ENCODE data around the gene QRICH2. TPM values are rescaled to one million over a fixed set of nuclear protein-coding genes. Genes with fewer than 3 reads are reported as not detected.

The QRICH2 gene
- total and polyA plus RNA-seq, 2 of the 4 experiments (the other 2 are of a cell fraction), result 4.3 to 4.8 TPM

- intact Hi-C loops (cut with micrococcal nuclease), result no loop called here
- ChIA-PET POLR2A (ENCODE audit: unreplicated experiment) (no interaction called here), CTCF (interaction anchor here (0.7 kb wide), 1 partner anchor 10 kb away, joined by 3 read pairs; no protein-coding TSS in a partner anchor)
Observed at GRCh38 chr17:76234354-76234679, 73.8 kb downstream of the QRICH2 start.

More at GRCh38 chr17:76234354-76234679, 73.8 kb downstream of the QRICH2 start:
- Histone ChIP-seq H2BK20ac (ENCODE audit: low read depth, low read length) (no peak overlapping the region), H2AFZ (replicated peaks; ENCODE audit: low read length, poor library complexity) (no peak overlapping the region), H3K23ac (ENCODE audit: low read depth, low read length) (no peak overlapping the region), H3K4me2 (ENCODE audit: low read depth, low read length) (no peak overlapping the region), H3K4me1 (ENCODE audit: control insufficient read depth, insufficient read depth, low read length) (peaks cover 3% of the 10 kb centered on the region), H2BK15ac (ENCODE audit: low read depth, low read length) (no peak overlapping the region), H2BK5ac (ENCODE audit: low read depth, low read length, poor library complexity, severe bottlenecking) (no peak overlapping the region), H3K27me3 (ENCODE audit: control insufficient read depth, insufficient read depth, low read length) (peaks cover 3% of the 10 kb centered on the region; the same call in 1 of the 2 replicates), H2AK9ac (replicated peaks; ENCODE audit: low read depth, low read length, poor library complexity) (peak overlapping the region; percentile 67), H4K8ac (ENCODE audit: low read depth in 2 of 2, low read length in 2 of 2) (no peak overlapping the region), H3K79me1 (ENCODE audit: low read depth in 1 of 2, low read length in 2 of 2) (peaks cover 0 to 3% of the 10 kb centered on the region in 2 experiments; a peak in 1 of 4 replicates), H4K20me1 (ENCODE audit: insufficient read depth, low read length) (0 out of 2 replicates have a peak, but pooled peaks cover 3% of the 10 kb centered on the region), H3K9me1 (ENCODE audit: insufficient read depth, low read length) (peaks cover 3% of the 10 kb centered on the region; the same call in 1 of the 2 replicates), H2AK5ac (ENCODE audit: low read depth, low read length) (peak overlapping the region; percentile 59), H3K36me3 (ENCODE audit: control insufficient read depth, insufficient read depth, low read length) (no peaks in the 10 kb centered on the region), H3K18ac (ENCODE audit: low read depth, low read length) (no peak overlapping the region), H3K27ac (ENCODE audit: insufficient read depth, low read length) (no peak overlapping the region), H3K56ac (ENCODE audit: extremely low read depth, insufficient read depth, low read length) (0 out of 2 replicates have a peak overlapping the region, but pooled peaks have one; percentile 20), H4K5ac (ENCODE audit: low read depth, low read length) (no peak overlapping the region), H3K4me3 (ENCODE audit: insufficient read depth, low read depth, low read length) (no peak overlapping the region), H2BK120ac (ENCODE audit: low read depth, low read length) (peak overlapping the region; percentile 16; the same call in 1 of the 2 replicates), H3K14ac (replicated peaks; ENCODE audit: low read depth, low read length) (no peak overlapping the region), H3K9ac (ENCODE audit: low read depth, low read length) (no peak overlapping the region), H3K4ac (ENCODE audit: low read depth, low read length) (no peak overlapping the region), H3K9me3 (ENCODE audit: control insufficient read depth, insufficient read depth, low read length) (no peaks in the 10 kb centered on the region), H4K91ac (ENCODE audit: insufficient read depth, low read depth, low read length) (no peak overlapping the region)
- dilution Hi-C loops (cut with HindIII; ENCODE audit: low sequenced_read_pairs, unreplicated experiment), result no loop called here
- TF ChIP-seq RAD21 (IDR thresholded peaks at IDR 0.05; ENCODE audit: low read length) (no peak), CEBPB (IDR thresholded peaks at IDR 0.05; ENCODE audit: low read depth, low read length) (no peak), SMC3 (IDR thresholded peaks at IDR 0.05; ENCODE audit: low read depth, low read length) (no peak), NFE2L2 (IDR thresholded peaks at IDR 0.05; ENCODE audit: low read depth, low read length) (peak; percentile 95), RFX5 (IDR thresholded peaks at IDR 0.05; ENCODE audit: low read depth, low read length) (no peak), RCOR1 (IDR thresholded peaks at IDR 0.05; ENCODE audit: insufficient replicate concordance, low read length) (no peak), MXI1 (IDR thresholded peaks at IDR 0.05; ENCODE audit: borderline replicate concordance, low read depth, low read length) (no peak), MAFK (IDR thresholded peaks at IDR 0.05; ENCODE audit: low read depth, low read length) (peak; percentile 91), USF2 (IDR thresholded peaks at IDR 0.05; ENCODE audit: low read depth, low read length) (no peak), CTCF (conservative IDR thresholded peaks at IDR 0.05; ENCODE audit: low read depth, low read length) (no peak)
- TF ChIP-seq, protein P1, sequence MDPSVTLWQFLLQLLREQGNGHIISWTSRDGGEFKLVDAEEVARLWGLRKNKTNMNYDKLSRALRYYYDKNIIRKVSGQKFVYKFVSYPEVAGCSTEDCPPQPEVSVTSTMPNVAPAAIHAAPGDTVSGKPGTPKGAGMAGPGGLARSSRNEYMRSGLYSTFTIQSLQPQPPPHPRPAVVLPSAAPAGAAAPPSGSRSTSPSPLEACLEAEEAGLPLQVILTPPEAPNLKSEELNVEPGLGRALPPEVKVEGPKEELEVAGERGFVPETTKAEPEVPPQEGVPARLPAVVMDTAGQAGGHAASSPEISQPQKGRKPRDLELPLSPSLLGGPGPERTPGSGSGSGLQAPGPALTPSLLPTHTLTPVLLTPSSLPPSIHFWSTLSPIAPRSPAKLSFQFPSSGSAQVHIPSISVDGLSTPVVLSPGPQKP (IDR thresholded peaks at IDR 0.05; ENCODE audit: borderline replicate concordance, low read depth, low read length), result no peak
- no CpG with 5 or more reads among the region's 5 CpGs for WGBS, 2 experiments (ENCODE audit: extremely low coverage in 2 of 2, insufficient read length in 1 of 2)
- in situ Hi-C loops (cut with MboI; ENCODE audit: low sequenced_read_pairs), result no loop called here
- BruUV-seq (replicated peaks), result no TSS peak
- ATAC-seq (ENCODE audit: low read depth) (no peak), DNase-seq (no peak)
